Activated CD4-positive, alpha-beta T cell treated with anti-CD3 and anti-CD28 coated beads, Interleukin-2, amount 50 U/mL, for 1 hour (primary cell): Measurements from ENCODE around the gene CAPN9.
"Not testable (repeated sequence)": the region's sequence is repeated elsewhere in the genome, so short reads cannot be mapped to it uniquely, and the experiment has no call there.

Source experiments
- DNase-seq: peaks from one replicate; pipeline ENCODE4 v3.0.0-alpha.2; 2020

CAPN9 gene

GRCh38 chr1:230710543-230710904 lies 36.7 kb upstream of the CAPN9 start:
- DNase-seq, result no peak

GRCh38 chr1:230711245-230711644 lies 35.9 kb upstream of the CAPN9 start:
- no peak for DNase-seq

GRCh38 chr1:230712470-230712942 lies 34.7 kb upstream of the CAPN9 start:
- no peak for DNase-seq

GRCh38 chr1:230713138-230713537 lies 34.0 kb upstream of the CAPN9 start:
- DNase-seq, result no peak

GRCh38 chr1:230713547-230713914 lies 33.7 kb upstream of the CAPN9 start:
- no peak for DNase-seq

- no peak for DNase-seq
These were observed 33.0 kb upstream of the CAPN9 start, which contains the start of gene AGT for GRCh38 chr1:230713915-230714764. TSS of gene AGT (minus strand) at chr1:230714122. CDS start at chr1:230710823, 3,299 bp downstream.

- DNase-seq, result no peak
These were observed 31.7 kb upstream of the CAPN9 start for GRCh38 chr1:230715510-230715909.

GRCh38 chr1:230716453-230716852 lies 30.7 kb upstream of the CAPN9 start:
- not testable (repeated sequence) for DNase-seq

- no peak for DNase-seq
These were observed 29.9 kb upstream of the CAPN9 start for GRCh38 chr1:230717251-230717650.

GRCh38 chr1:230721849-230722522 lies 25.2 kb upstream of the CAPN9 start:
- DNase-seq, result not testable (repeated sequence)

- no peak for DNase-seq
These were observed 21.8 kb upstream of the CAPN9 start for GRCh38 chr1:230725256-230726012.

- DNase-seq, result no peak
These were observed 18.3 kb upstream of the CAPN9 start for GRCh38 chr1:230728710-230729392.

- DNase-seq, result no peak
These were observed 16.2 kb upstream of the CAPN9 start for GRCh38 chr1:230730977-230731376.

- DNase-seq, result no peak
These were observed 11.7 kb upstream of the CAPN9 start for GRCh38 chr1:230735447-230735846.

- DNase-seq, result no peak
These were observed 9.4 kb upstream of the CAPN9 start for GRCh38 chr1:230737622-230738262.

- DNase-seq, result no peak
These were observed 7.5 kb upstream of the CAPN9 start for GRCh38 chr1:230739564-230740290.

GRCh38 chr1:230743899-230744298 lies 3.3 kb upstream of the CAPN9 start:
- no peak for DNase-seq

GRCh38 chr1:230744382-230744781 lies 2.8 kb upstream of the CAPN9 start:
- DNase-seq, result no peak

GRCh38 chr1:230745071-230745470 lies 2.1 kb upstream of the CAPN9 start:
- DNase-seq, result no peak

GRCh38 chr1:230746617-230747016 lies 571 bp upstream of the CAPN9 start:
- DNase-seq, result no peak
